Measurements from ENCODE around the gene AGTPBP1. TPM values are rescaled to one million over a fixed set of nuclear protein-coding genes. Genes with fewer than 3 reads are reported as not detected.

Gene AGTPBP1
- total RNA-seq, 1 experiment from 2014 or later = 54.7 TPM

DNA sequence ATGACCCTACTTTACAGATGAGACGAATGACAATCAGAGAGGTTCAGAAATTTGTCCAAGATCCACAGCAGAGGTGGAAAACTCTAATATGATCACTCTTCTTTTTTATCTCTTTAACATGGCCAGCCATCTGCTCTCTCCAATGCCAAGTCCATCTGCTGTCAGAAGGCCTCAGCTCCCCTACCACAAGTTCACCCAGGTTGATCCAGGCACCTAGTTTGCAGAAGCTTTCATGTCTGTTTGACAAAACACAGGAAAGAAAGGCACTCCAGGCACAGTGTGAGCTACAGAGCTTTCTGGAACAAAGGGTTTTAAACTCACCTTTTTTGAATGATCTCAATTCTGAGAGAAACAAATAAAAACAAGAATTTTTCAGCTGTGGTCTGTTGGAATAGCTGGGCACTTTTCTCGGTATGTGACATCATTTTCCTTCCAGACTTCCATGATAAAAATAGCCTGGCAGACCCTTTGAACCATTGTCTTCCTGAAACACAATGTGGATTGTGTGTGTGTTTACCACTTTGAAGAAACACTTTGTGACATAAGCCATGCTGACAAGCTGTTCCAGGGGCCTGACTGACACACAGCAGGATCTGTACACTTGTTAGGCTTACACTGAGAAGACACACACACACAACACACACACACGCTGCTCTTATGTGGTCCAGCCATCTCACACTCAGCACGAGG is 214.3 kb downstream of the AGTPBP1 start:
- TF ChIP-seq STAT6 (CRISPR knock-in tag; conservative IDR thresholded peaks at IDR 0.05; ENCODE audit: low read depth) = no peak
- TF ChIP-seq, protein P1, sequence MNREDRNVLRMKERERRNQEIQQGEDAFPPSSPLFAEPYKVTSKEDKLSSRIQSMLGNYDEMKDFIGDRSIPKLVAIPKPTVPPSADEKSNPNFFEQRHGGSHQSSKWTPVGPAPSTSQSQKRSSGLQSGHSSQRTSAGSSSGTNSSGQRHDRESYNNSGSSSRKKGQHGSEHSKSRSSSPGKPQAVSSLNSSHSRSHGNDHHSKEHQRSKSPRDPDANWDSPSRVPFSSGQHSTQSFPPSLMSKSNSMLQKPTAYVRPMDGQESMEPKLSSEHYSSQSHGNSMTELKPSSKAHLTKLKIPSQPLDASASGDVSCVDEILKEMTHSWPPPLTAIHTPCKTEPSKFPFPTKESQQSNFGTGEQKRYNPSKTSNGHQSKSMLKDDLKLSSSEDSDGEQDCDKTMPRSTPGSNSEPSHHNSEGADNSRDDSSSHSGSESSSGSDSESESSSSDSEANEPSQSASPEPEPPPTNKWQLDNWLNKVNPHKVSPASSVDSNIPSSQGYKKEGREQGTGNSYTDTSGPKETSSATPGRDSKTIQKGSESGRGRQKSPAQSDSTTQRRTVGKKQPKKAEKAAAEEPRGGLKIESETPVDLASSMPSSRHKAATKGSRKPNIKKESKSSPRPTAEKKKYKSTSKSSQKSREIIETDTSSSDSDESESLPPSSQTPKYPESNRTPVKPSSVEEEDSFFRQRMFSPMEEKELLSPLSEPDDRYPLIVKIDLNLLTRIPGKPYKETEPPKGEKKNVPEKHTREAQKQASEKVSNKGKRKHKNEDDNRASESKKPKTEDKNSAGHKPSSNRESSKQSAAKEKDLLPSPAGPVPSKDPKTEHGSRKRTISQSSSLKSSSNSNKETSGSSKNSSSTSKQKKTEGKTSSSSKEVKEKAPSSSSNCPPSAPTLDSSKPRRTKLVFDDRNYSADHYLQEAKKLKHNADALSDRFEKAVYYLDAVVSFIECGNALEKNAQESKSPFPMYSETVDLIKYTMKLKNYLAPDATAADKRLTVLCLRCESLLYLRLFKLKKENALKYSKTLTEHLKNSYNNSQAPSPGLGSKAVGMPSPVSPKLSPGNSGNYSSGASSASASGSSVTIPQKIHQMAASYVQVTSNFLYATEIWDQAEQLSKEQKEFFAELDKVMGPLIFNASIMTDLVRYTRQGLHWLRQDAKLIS (CRISPR knock-in tag; IDR thresholded peaks at IDR 0.05; ENCODE audit: borderline replicate concordance) = no peak
- no peak for TF ChIP-seq ZNF416 (CRISPR knock-in tag; IDR thresholded peaks at IDR 0.05)
- no peak for TF ChIP-seq GABPB1 (CRISPR knock-in tag; IDR thresholded peaks at IDR 0.05)
- no peak for TF ChIP-seq ZNF263 (CRISPR knock-in tag; IDR thresholded peaks at IDR 0.05; ENCODE audit: low read depth)
- no peak for TF ChIP-seq NR2C2 (CRISPR knock-in tag; IDR thresholded peaks at IDR 0.05)
- TF ChIP-seq ETV6 (CRISPR knock-in tag; IDR thresholded peaks at IDR 0.05) = no peak
- no peak for TF ChIP-seq HMGXB4 (CRISPR knock-in tag; IDR thresholded peaks at IDR 0.05)
- TF ChIP-seq, protein P2, sequence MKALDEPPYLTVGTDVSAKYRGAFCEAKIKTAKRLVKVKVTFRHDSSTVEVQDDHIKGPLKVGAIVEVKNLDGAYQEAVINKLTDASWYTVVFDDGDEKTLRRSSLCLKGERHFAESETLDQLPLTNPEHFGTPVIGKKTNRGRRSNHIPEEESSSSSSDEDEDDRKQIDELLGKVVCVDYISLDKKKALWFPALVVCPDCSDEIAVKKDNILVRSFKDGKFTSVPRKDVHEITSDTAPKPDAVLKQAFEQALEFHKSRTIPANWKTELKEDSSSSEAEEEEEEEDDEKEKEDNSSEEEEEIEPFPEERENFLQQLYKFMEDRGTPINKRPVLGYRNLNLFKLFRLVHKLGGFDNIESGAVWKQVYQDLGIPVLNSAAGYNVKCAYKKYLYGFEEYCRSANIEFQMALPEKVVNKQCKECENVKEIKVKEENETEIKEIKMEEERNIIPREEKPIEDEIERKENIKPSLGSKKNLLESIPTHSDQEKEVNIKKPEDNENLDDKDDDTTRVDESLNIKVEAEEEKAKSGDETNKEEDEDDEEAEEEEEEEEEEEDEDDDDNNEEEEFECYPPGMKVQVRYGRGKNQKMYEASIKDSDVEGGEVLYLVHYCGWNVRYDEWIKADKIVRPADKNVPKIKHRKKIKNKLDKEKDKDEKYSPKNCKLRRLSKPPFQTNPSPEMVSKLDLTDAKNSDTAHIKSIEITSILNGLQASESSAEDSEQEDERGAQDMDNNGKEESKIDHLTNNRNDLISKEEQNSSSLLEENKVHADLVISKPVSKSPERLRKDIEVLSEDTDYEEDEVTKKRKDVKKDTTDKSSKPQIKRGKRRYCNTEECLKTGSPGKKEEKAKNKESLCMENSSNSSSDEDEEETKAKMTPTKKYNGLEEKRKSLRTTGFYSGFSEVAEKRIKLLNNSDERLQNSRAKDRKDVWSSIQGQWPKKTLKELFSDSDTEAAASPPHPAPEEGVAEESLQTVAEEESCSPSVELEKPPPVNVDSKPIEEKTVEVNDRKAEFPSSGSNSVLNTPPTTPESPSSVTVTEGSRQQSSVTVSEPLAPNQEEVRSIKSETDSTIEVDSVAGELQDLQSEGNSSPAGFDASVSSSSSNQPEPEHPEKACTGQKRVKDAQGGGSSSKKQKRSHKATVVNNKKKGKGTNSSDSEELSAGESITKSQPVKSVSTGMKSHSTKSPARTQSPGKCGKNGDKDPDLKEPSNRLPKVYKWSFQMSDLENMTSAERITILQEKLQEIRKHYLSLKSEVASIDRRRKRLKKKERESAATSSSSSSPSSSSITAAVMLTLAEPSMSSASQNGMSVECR (CRISPR knock-in tag; IDR thresholded peaks at IDR 0.05; ENCODE audit: borderline replicate concordance) = no peak
- TF ChIP-seq CREM (CRISPR knock-in tag; IDR thresholded peaks at IDR 0.05) = no peak
- no peak for TF ChIP-seq NR1H2 (CRISPR knock-in tag; IDR thresholded peaks at IDR 0.05)
- TF ChIP-seq SP1 (CRISPR knock-in tag; conservative IDR thresholded peaks at IDR 0.05) = no peak
- TF ChIP-seq, protein P3, sequence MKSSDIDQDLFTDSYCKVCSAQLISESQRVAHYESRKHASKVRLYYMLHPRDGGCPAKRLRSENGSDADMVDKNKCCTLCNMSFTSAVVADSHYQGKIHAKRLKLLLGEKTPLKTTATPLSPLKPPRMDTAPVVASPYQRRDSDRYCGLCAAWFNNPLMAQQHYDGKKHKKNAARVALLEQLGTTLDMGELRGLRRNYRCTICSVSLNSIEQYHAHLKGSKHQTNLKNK (CRISPR knock-in tag; IDR thresholded peaks at IDR 0.05) = no peak
- TF ChIP-seq USF2 (CRISPR knock-in tag; IDR thresholded peaks at IDR 0.05) = no peak
- no peak for TF ChIP-seq ZNF281 (CRISPR knock-in tag; IDR thresholded peaks at IDR 0.05)
- no peak for TF ChIP-seq JUN (CRISPR knock-in tag; IDR thresholded peaks at IDR 0.05)
- TF ChIP-seq TEAD1 (CRISPR knock-in tag; IDR thresholded peaks at IDR 0.05) = no peak
- no peak overlapping the region for H3K4me3 Mint-ChIP-seq
- H3K36me3 Mint-ChIP-seq = no peaks in the 10 kb centered on the region
- peaks cover 38% of the 10 kb centered on the region for H3K27me3 Mint-ChIP-seq (ENCODE audit: low read depth)
- ChIA-PET POLR2A (no interaction called here), CTCF (interaction anchor here (0.7 kb wide), 1 partner anchor 83 kb away, joined by 3 read pairs; no protein-coding TSS in a partner anchor)
- H3K27ac Mint-ChIP-seq = no peak overlapping the region
- no peak for ATAC-seq
- peaks cover 11% of the 10 kb centered on the region for H3K9me3 Mint-ChIP-seq
- DNase-seq (ENCODE audit: low spot score) = no peak
- peaks cover under 1% of the 10 kb centered on the region for H3K4me1 Mint-ChIP-seq
